CD14-positive monocyte (primary cell): ENCODE data around the gene GRIK3. TPM values are rescaled to one million over a fixed set of nuclear protein-coding genes. Genes with fewer than 3 reads are reported as not detected.

Source experiments
- DNase-seq, 3 donors: peaks; one replicate each; pipeline ENCODE4 v3.0.0-alpha.2; 2011 to 2022
- H2AFZ ChIP-seq: 2 replicates; pipeline ENCODE4 v1.6.0; 2012; ENCODE audit warnings: mild to moderate bottlenecking, low read depth, low read length, inconsistent platforms; ENCODE audit not compliant: insufficient read depth, poor library complexity, severe bottlenecking
- H3K27ac ChIP-seq, 2 donors: 1 replicate in 1 of 2; 2 replicates in 1 of 2; pipeline ENCODE4 v1.5.1; 2012 to 2013; ENCODE audit warnings: low read length in 2 of 2, control low read depth in 1 of 2, inconsistent platforms in 1 of 2, low read depth in 1 of 2, mild to moderate bottlenecking in 1 of 2
- H3K27me3 ChIP-seq, 2 donors: one replicate each; pipeline versions ENCODE4 v1.6.0 to v1.6.1; 2011 to 2013; ENCODE audit warnings: low read length in 2 of 2; ENCODE audit not compliant: control insufficient read depth in 2 of 2, insufficient read depth in 2 of 2
- H3K36me3 ChIP-seq, 2 donors: replicated peaks in 1 of 2; 1 replicate in 1 of 2; 2 replicates in 1 of 2; pipeline versions ENCODE4 v1.5.1 to v1.6.1; 2012 to 2013; ENCODE audit warnings: low read length in 2 of 2, control low read depth in 1 of 2, inconsistent platforms in 1 of 2, mild to moderate bottlenecking in 1 of 2; ENCODE audit not compliant: insufficient read depth in 2 of 2, control insufficient read depth in 1 of 2
- H3K4me1 ChIP-seq, 2 donors: 1 replicate in 1 of 2; 2 replicates in 1 of 2; pipeline versions ENCODE4 v1.5.1 to v1.6.1; 2012 to 2013; ENCODE audit warnings: low read length in 2 of 2, control low read depth in 1 of 2, inconsistent platforms in 1 of 2, mild to moderate bottlenecking in 1 of 2, moderate library complexity in 1 of 2; ENCODE audit not compliant: insufficient read depth in 2 of 2, control insufficient read depth in 1 of 2
- H3K4me2 ChIP-seq: replicated peaks from 2 replicates; pipeline ENCODE3; 2012; ENCODE audit warnings: low read length, moderate library complexity, mild to moderate bottlenecking; ENCODE audit not compliant: poor library complexity, severe bottlenecking; ENCODE audit errors: extremely low read depth
- H3K4me3 ChIP-seq, 3 experiments: fragments of 200-600 bp in 1 of 3; sonication (generic) in 1 of 3; replicated peaks in 1 of 3; 1 replicate in 2 of 3; 2 replicates in 1 of 3; pipeline ENCODE4 v1.5.1; 2011 to 2013; ENCODE audit warnings: low read length in 3 of 3, mild to moderate bottlenecking in 3 of 3, control low read depth in 2 of 3, low read depth in 2 of 3, inconsistent platforms in 1 of 3, moderate library complexity in 1 of 3
- H3K79me2 ChIP-seq: 2 replicates; pipeline ENCODE4 v1.6.0; 2012; ENCODE audit warnings: mild to moderate bottlenecking, control low read depth, inconsistent platforms, low read length, moderate library complexity; ENCODE audit not compliant: insufficient read depth
- H3K9ac ChIP-seq: 2 replicates; pipeline ENCODE4 v1.6.0; 2017; ENCODE audit warnings: low read length, mild to moderate bottlenecking; ENCODE audit not compliant: insufficient read depth, poor library complexity, severe bottlenecking
- H3K9me3 ChIP-seq, 2 donors: replicated peaks in 1 of 2; 1 replicate in 1 of 2; 2 replicates in 1 of 2; pipeline versions ENCODE4 v1.5.1 to v1.6.1; 2012 to 2013; ENCODE audit warnings: low read length in 2 of 2, control low read depth in 1 of 2; ENCODE audit not compliant: control insufficient read depth in 1 of 2, insufficient read depth in 1 of 2
- H4K20me1 ChIP-seq: 2 replicates; pipeline ENCODE4 v1.6.0; 2012; ENCODE audit warnings: mild to moderate bottlenecking, low read length, control low read depth, moderate library complexity; ENCODE audit not compliant: insufficient read depth
- H3K27ac Mint-ChIP-seq, 7 donors: one replicate each; pipeline ENCODE4 v1.8.0; 2020; ENCODE audit warnings: mild to moderate bottlenecking in 7 of 7, mixed read lengths in 7 of 7, moderate library complexity in 6 of 7, inconsistent platforms in 2 of 7
- H3K27me3 Mint-ChIP-seq, 3 donors: one replicate each; pipeline ENCODE4 v1.8.0; 2021 to 2022; ENCODE audit warnings: low read depth in 3 of 3, mild to moderate bottlenecking in 3 of 3, mixed read lengths in 3 of 3, moderate library complexity in 3 of 3, inconsistent platforms in 1 of 3
- H3K36me3 Mint-ChIP-seq, 2 donors: one replicate each; pipeline ENCODE4 v1.8.0; 2020; ENCODE audit warnings: mixed read lengths in 2 of 2, inconsistent platforms in 1 of 2, mild to moderate bottlenecking in 1 of 2
- H3K4me1 Mint-ChIP-seq: one replicate; pipeline ENCODE4 v1.8.0; 2020; ENCODE audit warnings: mild to moderate bottlenecking, mixed read lengths
- H3K4me3 Mint-ChIP-seq, 2 donors: one replicate each; pipeline ENCODE4 v1.8.0; 2020; ENCODE audit warnings: mild to moderate bottlenecking in 2 of 2, mixed read lengths in 2 of 2, moderate library complexity in 1 of 2
- H3K9me3 Mint-ChIP-seq, 7 donors: one replicate each; pipeline ENCODE4 v1.8.0; 2020 to 2022; ENCODE audit warnings: mixed read lengths in 7 of 7, mild to moderate bottlenecking in 6 of 7, moderate library complexity in 6 of 7, inconsistent platforms in 2 of 7
- CTCF ChIP-seq: fragments of 200-600 bp; IDR thresholded peaks from one replicate; pipeline ENCODE4 v1.8.0; 2022; ENCODE audit warnings: antibody characterized with exemption, mild to moderate bottlenecking
- WGBS: methylation state at CpG from one replicate; pipeline ENCODE4 v1.1.5; 2013; ENCODE audit warnings: missing lambda C conversion rate; ENCODE audit not compliant: insufficient coverage; 5-methylcytosine and 5-hydroxymethylcytosine counted together
- intact Hi-C, 2 donors: fragments of 100-400 bp; cut with micrococcal nuclease; formaldehyde crosslinking; loops; one replicate each; pipeline versions ENCODE4 v1.15.0 to v1.15.1; 2023
- polyA plus RNA-seq, 3 donors: library from polyadenylated mRNA; depleted of rRNA in 1 of 3; unstranded in 2 of 3; stranded (reverse) in 1 of 3; fragments of 300-500 nt in 2 of 3; fragments of >200 nt in 1 of 3; fragmentation: Illumina TruSeq in 2 of 3; gene quantifications; 1 replicate in 2 of 3; 2 replicates in 1 of 3; pipeline ENCODE4 v1.2.3, GENCODE V29; 2012 to 2021

GRIK3 gene
- polyA plus RNA-seq, 3 donors = not detected

DNA sequence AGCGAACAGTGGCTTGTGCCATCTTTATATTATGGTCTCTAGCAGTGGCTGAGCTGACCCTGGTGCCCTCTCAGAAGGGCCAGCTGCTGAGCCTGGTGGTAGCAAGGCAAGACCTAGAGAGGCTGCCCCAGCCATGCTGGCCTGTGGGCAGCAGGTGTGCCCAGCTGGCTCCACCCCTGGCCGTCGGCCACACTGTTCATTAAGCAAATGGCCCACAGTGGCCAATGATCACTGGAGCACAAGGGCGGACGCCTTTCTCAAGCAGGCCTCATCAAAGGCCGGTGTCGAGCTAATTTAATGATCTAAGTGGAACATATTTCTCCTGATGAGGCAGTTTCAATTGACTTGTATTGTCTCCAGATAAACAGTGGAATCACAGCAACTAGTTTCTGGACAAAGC, 89.4 kb downstream of the GRIK3 start:
- H3K9me3 Mint-ChIP-seq = no peaks in the 10 kb centered on the region
- Histone ChIP-seq H3K79me2 (no peaks in the 10 kb centered on the region), H3K27me3 (no peaks in the 10 kb centered on the region), H3K36me3 (no peaks in the 10 kb centered on the region), H2AFZ (no peak overlapping the region), H4K20me1 (no peaks in the 10 kb centered on the region), H3K4me3 (no peak overlapping the region), H3K27ac (no peak overlapping the region), H3K4me2 (no peak overlapping the region), H3K9me3 (no peaks in the 10 kb centered on the region), H3K9ac (no peak overlapping the region), H3K4me1 (no peaks in the 10 kb centered on the region)
- 92% methylated on average over 6 of the region's 7 CpGs for WGBS
- H3K27me3 Mint-ChIP-seq = peaks cover 4 to 9% (median 5%) of the 10 kb centered on the region in 3 donors
- intact Hi-C loops = no loop called here
- H3K36me3 Mint-ChIP-seq = no peaks in the 10 kb centered on the region
- no peaks in the 10 kb centered on the region for H3K4me1 Mint-ChIP-seq
- no peak overlapping the region for H3K27ac Mint-ChIP-seq
- DNase-seq = no peak
- no peak for TF ChIP-seq CTCF
- no peak overlapping the region for H3K4me3 Mint-ChIP-seq

GRCh38 chr1:36942148-36942547, 92.2 kb downstream of the GRIK3 start:
- Histone ChIP-seq H3K27me3 (no peaks in the 10 kb centered on the region), H3K27ac (no peak overlapping the region), H2AFZ (no peak overlapping the region), H3K4me3 (no peak overlapping the region), H3K4me2 (no peak overlapping the region), H3K36me3 (no peaks in the 10 kb centered on the region), H4K20me1 (no peaks in the 10 kb centered on the region), H3K79me2 (no peaks in the 10 kb centered on the region), H3K9ac (no peak overlapping the region), H3K4me1 (no peaks in the 10 kb centered on the region), H3K9me3 (no peaks in the 10 kb centered on the region)
- no peak overlapping the region for H3K4me3 Mint-ChIP-seq
- TF ChIP-seq CTCF = no peak
- H3K27me3 Mint-ChIP-seq = peaks cover 4 to 9% (median 8%) of the 10 kb centered on the region in 3 donors
- H3K4me1 Mint-ChIP-seq = no peaks in the 10 kb centered on the region
- no peaks in the 10 kb centered on the region for H3K9me3 Mint-ChIP-seq
- 65% methylated on average over 9 of the region's 12 CpGs for WGBS
- no peaks in the 10 kb centered on the region for H3K36me3 Mint-ChIP-seq
- intact Hi-C loops = no loop called here
- H3K27ac Mint-ChIP-seq = no peak overlapping the region
- DNase-seq = no peak
